ENCODE results near the gene MAPKBP1.

DNA sequence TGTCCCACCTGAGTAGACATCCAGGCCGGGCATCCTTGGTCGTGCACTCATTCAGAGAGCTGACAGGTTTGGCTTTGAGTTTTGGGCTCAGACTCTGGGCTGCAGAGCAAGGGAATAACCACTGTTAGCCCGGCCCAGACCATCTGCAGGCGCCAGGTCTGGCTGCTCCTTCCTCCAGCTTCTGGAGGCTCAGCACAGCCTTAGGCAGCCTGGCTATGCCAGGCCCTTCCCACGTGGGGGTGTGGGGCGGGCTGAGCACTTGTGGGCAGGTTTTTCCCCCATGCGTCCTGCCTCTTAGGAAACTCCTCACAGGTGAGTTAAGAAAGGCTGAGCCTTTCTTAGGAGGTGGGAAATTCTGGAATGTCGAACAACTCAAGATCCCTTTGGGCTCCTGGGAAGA is 75.6 kb downstream of the MAPKBP1 start:
- TF ChIP-seq GLI2 (tag by site-specific recombination; IDR thresholded peaks at IDR 0.05; ENCODE audit: borderline replicate concordance, low read depth) (no peak), ZNF211 (tag by site-specific recombination; IDR thresholded peaks at IDR 0.05; ENCODE audit: low read depth) (no peak), ZNF426 (tag by site-specific recombination; IDR thresholded peaks at IDR 0.05) (no peak), ZNF830 (tag by site-specific recombination; IDR thresholded peaks at IDR 0.05; ENCODE audit: low read depth) (no peak), ZNF560 (tag by site-specific recombination; IDR thresholded peaks at IDR 0.05; ENCODE audit: borderline replicate concordance) (no peak), EGR2 (tag by site-specific recombination; IDR thresholded peaks at IDR 0.05; ENCODE audit: low read depth) (no peak), ZNF785 (tag by site-specific recombination; IDR thresholded peaks at IDR 0.05) (no peak), ZIC2 (tag by site-specific recombination; IDR thresholded peaks at IDR 0.05) (no peak), ZNF701 (tag by site-specific recombination; IDR thresholded peaks at IDR 0.05) (no peak)
- TF ChIP-seq, protein P1, sequence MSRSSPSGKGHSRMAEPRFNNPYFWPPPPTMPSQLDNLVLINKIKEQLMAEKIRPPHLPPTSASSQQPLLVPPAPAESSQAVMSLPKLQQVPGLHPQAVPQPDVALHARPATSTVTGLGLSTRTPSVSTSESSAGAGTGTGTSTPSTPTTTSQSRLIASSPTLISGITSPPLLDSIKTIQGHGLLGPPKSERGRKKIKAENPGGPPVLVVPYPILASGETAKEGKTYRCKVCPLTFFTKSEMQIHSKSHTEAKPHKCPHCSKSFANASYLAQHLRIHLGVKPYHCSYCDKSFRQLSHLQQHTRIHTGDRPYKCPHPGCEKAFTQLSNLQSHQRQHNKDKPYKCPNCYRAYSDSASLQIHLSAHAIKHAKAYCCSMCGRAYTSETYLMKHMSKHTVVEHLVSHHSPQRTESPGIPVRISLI (tag by site-specific recombination; IDR thresholded peaks at IDR 0.05) = no peak
- TF ChIP-seq, protein P2, sequence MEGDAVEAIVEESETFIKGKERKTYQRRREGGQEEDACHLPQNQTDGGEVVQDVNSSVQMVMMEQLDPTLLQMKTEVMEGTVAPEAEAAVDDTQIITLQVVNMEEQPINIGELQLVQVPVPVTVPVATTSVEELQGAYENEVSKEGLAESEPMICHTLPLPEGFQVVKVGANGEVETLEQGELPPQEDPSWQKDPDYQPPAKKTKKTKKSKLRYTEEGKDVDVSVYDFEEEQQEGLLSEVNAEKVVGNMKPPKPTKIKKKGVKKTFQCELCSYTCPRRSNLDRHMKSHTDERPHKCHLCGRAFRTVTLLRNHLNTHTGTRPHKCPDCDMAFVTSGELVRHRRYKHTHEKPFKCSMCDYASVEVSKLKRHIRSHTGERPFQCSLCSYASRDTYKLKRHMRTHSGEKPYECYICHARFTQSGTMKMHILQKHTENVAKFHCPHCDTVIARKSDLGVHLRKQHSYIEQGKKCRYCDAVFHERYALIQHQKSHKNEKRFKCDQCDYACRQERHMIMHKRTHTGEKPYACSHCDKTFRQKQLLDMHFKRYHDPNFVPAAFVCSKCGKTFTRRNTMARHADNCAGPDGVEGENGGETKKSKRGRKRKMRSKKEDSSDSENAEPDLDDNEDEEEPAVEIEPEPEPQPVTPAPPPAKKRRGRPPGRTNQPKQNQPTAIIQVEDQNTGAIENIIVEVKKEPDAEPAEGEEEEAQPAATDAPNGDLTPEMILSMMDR (tag by site-specific recombination; IDR thresholded peaks at IDR 0.05) = no peak
- TF ChIP-seq, protein P3, sequence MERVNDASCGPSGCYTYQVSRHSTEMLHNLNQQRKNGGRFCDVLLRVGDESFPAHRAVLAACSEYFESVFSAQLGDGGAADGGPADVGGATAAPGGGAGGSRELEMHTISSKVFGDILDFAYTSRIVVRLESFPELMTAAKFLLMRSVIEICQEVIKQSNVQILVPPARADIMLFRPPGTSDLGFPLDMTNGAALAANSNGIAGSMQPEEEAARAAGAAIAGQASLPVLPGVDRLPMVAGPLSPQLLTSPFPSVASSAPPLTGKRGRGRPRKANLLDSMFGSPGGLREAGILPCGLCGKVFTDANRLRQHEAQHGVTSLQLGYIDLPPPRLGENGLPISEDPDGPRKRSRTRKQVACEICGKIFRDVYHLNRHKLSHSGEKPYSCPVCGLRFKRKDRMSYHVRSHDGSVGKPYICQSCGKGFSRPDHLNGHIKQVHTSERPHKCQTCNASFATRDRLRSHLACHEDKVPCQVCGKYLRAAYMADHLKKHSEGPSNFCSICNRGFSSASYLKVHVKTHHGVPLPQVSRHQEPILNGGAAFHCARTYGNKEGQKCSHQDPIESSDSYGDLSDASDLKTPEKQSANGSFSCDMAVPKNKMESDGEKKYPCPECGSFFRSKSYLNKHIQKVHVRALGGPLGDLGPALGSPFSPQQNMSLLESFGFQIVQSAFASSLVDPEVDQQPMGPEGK (tag by site-specific recombination; IDR thresholded peaks at IDR 0.05) = no peak
